ENCODE results near the gene SUN3.

DNA sequence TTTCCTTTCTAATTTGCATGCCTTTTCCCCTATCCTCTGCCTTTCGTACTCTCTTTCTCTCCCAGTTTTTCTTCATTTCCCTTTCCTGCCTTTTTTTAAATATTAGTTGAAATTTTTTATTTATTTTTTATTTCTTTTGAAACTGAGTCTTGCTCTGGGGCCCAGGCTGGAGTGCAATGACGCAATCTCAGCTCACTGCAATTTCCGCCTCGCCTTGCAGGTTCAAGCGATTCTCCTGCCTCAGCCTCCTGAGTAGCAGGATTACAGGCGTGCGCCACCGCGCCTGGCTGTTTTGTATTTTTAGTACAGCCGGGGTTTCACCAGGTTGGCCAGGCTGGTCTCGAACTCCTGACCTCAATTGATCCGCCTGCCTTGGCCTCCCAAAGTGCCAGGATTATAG lies 29.5 kb downstream of the SUN3 start:
- TF ChIP-seq EZH2phosphoT487 (IDR thresholded peaks at IDR 0.05; ENCODE audit: insufficient read depth, low read depth) (no peak), EZH2 (IDR thresholded peaks at IDR 0.05; ENCODE audit: insufficient read depth, poor library complexity, severe bottlenecking) (no peak)
